H9 (cell line): ENCODE results near the gene SMAD6. TPM values are rescaled to one million over a fixed set of nuclear protein-coding genes. Genes with fewer than 3 reads are reported as not detected.

Experiments
- DNase-seq: peaks from one replicate; pipeline ENCODE4 v3.0.0-alpha.2; 2017
- H2AFZ ChIP-seq: one replicate; pipeline ENCODE4 v1.6.1; 2013; ENCODE audit warnings: mild to moderate bottlenecking, low read length, control low read depth, moderate library complexity
- H2AK5ac ChIP-seq: 2 replicates; pipeline ENCODE4 v1.6.1; 2013; ENCODE audit warnings: low read length, control low read depth, mixed read lengths; ENCODE audit not compliant: insufficient read length
- H2BK120ac ChIP-seq: one replicate; pipeline ENCODE4 v1.6.1; 2013; ENCODE audit warnings: low read depth, mild to moderate bottlenecking, low read length, control low read depth, inconsistent platforms; ENCODE audit not compliant: poor library complexity, severe bottlenecking
- H2BK12ac ChIP-seq: 2 replicates; pipeline ENCODE4 v1.6.1; 2013; ENCODE audit warnings: low read length, control low read depth, mixed read lengths, low read depth; ENCODE audit not compliant: insufficient read length
- H2BK15ac ChIP-seq: 2 replicates; pipeline ENCODE4 v1.6.1; 2013; ENCODE audit warnings: low read depth, low read length, control low read depth
- H2BK20ac ChIP-seq: one replicate; pipeline ENCODE4 v1.6.1; 2013; ENCODE audit warnings: low read depth, mild to moderate bottlenecking, low read length, control low read depth, inconsistent platforms; ENCODE audit not compliant: poor library complexity, severe bottlenecking
- H2BK5ac ChIP-seq: 2 replicates; pipeline ENCODE4 v1.6.1; 2013; ENCODE audit warnings: low read length, control low read depth, mixed read lengths; ENCODE audit not compliant: insufficient read length
- H3K14ac ChIP-seq: 2 replicates; pipeline ENCODE4 v1.6.1; 2013; ENCODE audit warnings: low read length, control low read depth; ENCODE audit not compliant: insufficient read depth
- H3K18ac ChIP-seq: 2 replicates; pipeline ENCODE4 v1.6.1; 2013; ENCODE audit warnings: low read depth, mild to moderate bottlenecking, mixed read lengths, low read length, control low read depth; ENCODE audit not compliant: insufficient read length
- H3K23ac ChIP-seq: 2 replicates; pipeline ENCODE4 v1.6.1; 2013; ENCODE audit warnings: low read length, control low read depth, mixed read lengths, low read depth; ENCODE audit not compliant: insufficient read length
- H3K23me2 ChIP-seq: 2 replicates; pipeline ENCODE4 v1.6.1; 2013; ENCODE audit warnings: low read depth, mild to moderate bottlenecking, mixed read lengths, low read length, control low read depth; ENCODE audit not compliant: insufficient read length, poor library complexity, severe bottlenecking
- H3K27ac ChIP-seq: 2 replicates; pipeline ENCODE4 v1.5.1; 2013; ENCODE audit warnings: low read length, control low read depth, mixed read lengths, low read depth; ENCODE audit not compliant: insufficient read length
- H3K27me3 ChIP-seq: 2 replicates; pipeline ENCODE4 v1.6.1; 2013; ENCODE audit warnings: low read length, control low read depth, inconsistent platforms; ENCODE audit not compliant: insufficient read depth
- H3K4ac ChIP-seq: 2 replicates; pipeline ENCODE4 v1.6.1; 2013; ENCODE audit warnings: low read depth, mild to moderate bottlenecking, control low read depth, inconsistent platforms, low read length, moderate library complexity
- H3K4me1 ChIP-seq: 2 replicates; pipeline ENCODE4 v1.6.1; 2013; ENCODE audit warnings: low read length, control low read depth, inconsistent platforms; ENCODE audit not compliant: insufficient read depth
- H3K4me2 ChIP-seq: 2 replicates; pipeline ENCODE4 v1.6.1; 2013; ENCODE audit warnings: low read length, control low read depth, mixed read lengths; ENCODE audit not compliant: insufficient read length, insufficient read depth
- H3K56ac ChIP-seq: 2 replicates; pipeline ENCODE4 v1.6.1; 2013; ENCODE audit warnings: low read depth, mild to moderate bottlenecking, mixed read lengths, low read length, control low read depth; ENCODE audit not compliant: insufficient read length
- H3K79me1 ChIP-seq: 2 replicates; pipeline ENCODE4 v1.6.1; 2013; ENCODE audit warnings: low read depth, mild to moderate bottlenecking, moderate library complexity, low read length, control low read depth, inconsistent platforms; ENCODE audit not compliant: insufficient read depth, poor library complexity, severe bottlenecking
- H3K79me2 ChIP-seq: 2 replicates; pipeline ENCODE4 v1.6.1; 2013; ENCODE audit warnings: low read length, control low read depth, inconsistent platforms; ENCODE audit not compliant: insufficient read depth
- H3K9ac ChIP-seq: 2 replicates; pipeline ENCODE4 v1.6.1; 2013; ENCODE audit warnings: low read length, control low read depth, mixed read lengths; ENCODE audit not compliant: insufficient read length; ENCODE audit errors: extremely low read depth
- H3K9me3 ChIP-seq: one replicate; pipeline ENCODE4 v1.6.1; 2013; ENCODE audit warnings: low read depth, low read length, inconsistent platforms; ENCODE audit not compliant: control insufficient read depth
- H3T11ph ChIP-seq: one replicate; pipeline ENCODE4 v1.6.1; 2013; ENCODE audit warnings: mild to moderate bottlenecking, low read length, control low read depth, inconsistent platforms
- H4K20me1 ChIP-seq: one replicate; pipeline ENCODE4 v1.6.1; 2013; ENCODE audit not compliant: control insufficient read depth, insufficient read length, insufficient read depth
- H4K5ac ChIP-seq: 2 replicates; pipeline ENCODE4 v1.6.1; 2013; ENCODE audit warnings: low read depth, mild to moderate bottlenecking, mixed read lengths, low read length, control low read depth; ENCODE audit not compliant: insufficient read length
- H4K8ac ChIP-seq: replicated peaks from 2 replicates; pipeline ENCODE4 v1.6.1; 2013; ENCODE audit warnings: low read length, control low read depth, mixed read lengths, low read depth; ENCODE audit not compliant: insufficient read length
- H4K91ac ChIP-seq: 2 replicates; pipeline ENCODE4 v1.6.1; 2013; ENCODE audit warnings: low read depth, mild to moderate bottlenecking, moderate library complexity, mixed read lengths, low read length, control low read depth; ENCODE audit not compliant: insufficient read length
- H3K27ac Mint-ChIP-seq, 3 experiments: 2 replicates in 2 of 3; 3 replicates in 1 of 3; pipeline ENCODE4 v1.8.0; 2020 to 2021; ENCODE audit warnings: mixed read lengths in 3 of 3, mild to moderate bottlenecking in 1 of 3, moderate library complexity in 1 of 3
- H3K27me3 Mint-ChIP-seq: 2 replicates; pipeline ENCODE4 v1.8.0; 2021; ENCODE audit warnings: low read depth, mild to moderate bottlenecking, moderate library complexity, mixed read lengths
- H3K36me3 Mint-ChIP-seq, 3 experiments: 2 replicates in 2 of 3; 3 replicates in 1 of 3; pipeline ENCODE4 v1.8.0; 2020 to 2021; ENCODE audit warnings: low read depth in 3 of 3, mixed read lengths in 3 of 3; ENCODE audit not compliant: insufficient read depth in 1 of 3
- H3K4me1 Mint-ChIP-seq, 2 experiments: 2 replicates each; pipeline ENCODE4 v1.8.0; 2020; ENCODE audit warnings: mixed read lengths in 2 of 2
- H3K4me3 Mint-ChIP-seq, 2 experiments: 2 replicates in 1 of 2; 3 replicates in 1 of 2; pipeline ENCODE4 v1.8.0; 2020 to 2021; ENCODE audit warnings: mild to moderate bottlenecking in 2 of 2, mixed read lengths in 2 of 2, moderate library complexity in 1 of 2
- H3K9me3 Mint-ChIP-seq, 2 experiments: 2 replicates in 1 of 2; 3 replicates in 1 of 2; pipeline ENCODE4 v1.8.0; 2020; ENCODE audit warnings: mild to moderate bottlenecking in 2 of 2, mixed read lengths in 2 of 2, moderate library complexity in 1 of 2
- CTCF ChIP-seq: fragments of 200-600 bp; sonication (generic); conservative IDR thresholded peaks from 3 replicates; pipeline ENCODE4 v1.8.0; 2021; ENCODE audit warnings: antibody characterized with exemption, mild to moderate bottlenecking
- WGBS: extraction: QIAGEN DNeasy Blood & Tissue Kit; methylation state at CpG from one replicate; pipeline ENCODE4 v1.1.7; 2013; ENCODE audit warnings: missing lambda C conversion rate, low lambda C conversion rate, mixed read lengths; ENCODE audit not compliant: insufficient read length; ENCODE audit errors: extremely low coverage; 5-methylcytosine and 5-hydroxymethylcytosine counted together
- total RNA-seq: library from RNA; stranded (reverse); gene quantifications from 2 replicates; pipeline ENCODE4 v1.2.1, GENCODE V29; 2021

Gene SMAD6
- total RNA-seq, 1 experiment from 2014 or later, result 6.0 TPM

- H3K4me3 Mint-ChIP-seq, result no peak overlapping the region
- Histone ChIP-seq H3K23me2 (no peaks in the 10 kb centered on the region), H4K91ac (no peak overlapping the region), H3K79me1 (no peaks in the 10 kb centered on the region), H2BK15ac (no peak overlapping the region), H3K4ac (no peak overlapping the region), H3T11ph (no peak overlapping the region), H3K27me3 (no peaks in the 10 kb centered on the region), H3K27ac (no peak overlapping the region), H3K4me2 (no peak overlapping the region), H4K20me1 (no peaks in the 10 kb centered on the region), H2BK5ac (no peak overlapping the region), H3K23ac (no peak overlapping the region), H3K79me2 (no peaks in the 10 kb centered on the region), H3K14ac (no peak overlapping the region; the same call in 1 of the 2 replicates), H3K56ac (no peak overlapping the region), H3K9ac (no peak overlapping the region), H4K5ac (no peak overlapping the region), H2AK5ac (no peak overlapping the region), H2BK120ac (no peak overlapping the region), H4K8ac (no peak overlapping the region), H2BK12ac (no peak overlapping the region), H3K4me1 (peaks cover 3% of the 10 kb centered on the region; the same call in 1 of the 2 replicates), H2BK20ac (no peak overlapping the region), H2AFZ (no peak overlapping the region), H3K9me3 (no peaks in the 10 kb centered on the region), H3K18ac (no peak overlapping the region)
- WGBS, result no CpG with 5 or more reads among the region's 1 CpG
- no peak for DNase-seq
- peaks cover 1% of the 10 kb centered on the region for H3K27me3 Mint-ChIP-seq
- H3K36me3 Mint-ChIP-seq, result no peaks in the 10 kb centered on the region
- no peaks in the 10 kb centered on the region; a peak in 1 of 5 replicates for H3K9me3 Mint-ChIP-seq
- H3K27ac Mint-ChIP-seq, result no peak overlapping the region
- H3K4me1 Mint-ChIP-seq, result peaks cover 31 to 40% of the 10 kb centered on the region in 2 experiments
- TF ChIP-seq CTCF, result no peak
These were observed 26.6 kb upstream of the SMAD6 start for GRCh38 chr15:66675446-66675845.
